ENCODE results near the gene TRIM56. TPM values are rescaled to one million over a fixed set of nuclear protein-coding genes. Genes with fewer than 3 reads are reported as not detected.
"Not testable (repeated sequence)": the region's sequence is repeated elsewhere in the genome, so short reads cannot be mapped to it uniquely, and the experiment has no call there.

Gene TRIM56
- total RNA-seq, 2 donors from 2014 or later, result 16.5 to 23.0 TPM

DNA sequence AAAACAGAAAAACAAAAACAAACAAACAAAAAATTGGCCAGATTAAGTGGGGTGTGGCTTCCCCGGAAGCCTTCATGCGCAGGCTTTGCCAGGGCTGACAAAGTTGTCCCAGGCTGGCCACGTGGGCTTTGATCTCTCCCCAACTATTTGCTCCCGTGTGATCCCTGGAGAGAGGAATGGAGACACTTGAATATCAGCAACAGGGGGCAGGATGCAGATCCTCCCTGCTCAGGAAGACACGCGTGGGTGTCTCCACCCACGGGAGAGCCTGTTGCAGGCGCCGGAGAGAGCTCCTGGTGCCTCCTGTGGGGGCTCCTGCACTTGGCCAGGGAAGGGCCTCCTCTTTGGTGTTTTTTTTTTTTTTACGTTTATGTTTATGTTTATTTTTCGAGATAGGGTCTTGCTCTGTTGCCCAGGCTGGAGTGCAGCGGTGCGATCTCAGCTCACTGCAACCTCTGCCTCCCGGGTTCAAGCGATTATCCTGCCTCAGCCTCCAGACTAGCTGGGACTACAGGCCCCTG, 19.0 kb downstream of the TRIM56 start:
- Mint-ChIP-seq H3K27me3 (ENCODE audit: insufficient read depth) (peaks cover 2% of the 10 kb centered on the region), H3K4me3 (no peak overlapping the region), H3K4me1 (peaks cover 13% of the 10 kb centered on the region), H3K27ac (no peak overlapping the region), H3K36me3 (ENCODE audit: low read depth) (no peaks in the 10 kb centered on the region), H3K9me3 (no peaks in the 10 kb centered on the region)
- H3K9ac ChIP-seq (ENCODE audit: extremely low read depth, low read length, poor library complexity, severe bottlenecking), result no peak overlapping the region
- H3K9me3 ChIP-seq (ENCODE audit: control insufficient read depth, low read length), result no peaks in the 10 kb centered on the region
- no peaks in the 10 kb centered on the region for H3K27me3 ChIP-seq (ENCODE audit: control insufficient read depth, insufficient read depth, low read length, poor library complexity, severe bottlenecking)
- DNase-seq, result no peak
- H3K4me1 ChIP-seq (ENCODE audit: control insufficient read depth, insufficient read depth, low read length), result no peaks in the 10 kb centered on the region
- no peaks in the 10 kb centered on the region for H3K36me3 ChIP-seq (ENCODE audit: control insufficient read depth, insufficient read depth, low read length)
- no peak overlapping the region for H3K27ac ChIP-seq (ENCODE audit: low read depth, low read length)
- 84 to 94% methylated on average over 12 to 15 of the region's 15 CpGs for WGBS, 2 experiments (ENCODE audit: insufficient coverage in 1 of 2, insufficient read length in 1 of 2)
- H3K4me3 ChIP-seq (ENCODE audit: low read length), result no peak overlapping the region
- TF ChIP-seq, protein P1, sequence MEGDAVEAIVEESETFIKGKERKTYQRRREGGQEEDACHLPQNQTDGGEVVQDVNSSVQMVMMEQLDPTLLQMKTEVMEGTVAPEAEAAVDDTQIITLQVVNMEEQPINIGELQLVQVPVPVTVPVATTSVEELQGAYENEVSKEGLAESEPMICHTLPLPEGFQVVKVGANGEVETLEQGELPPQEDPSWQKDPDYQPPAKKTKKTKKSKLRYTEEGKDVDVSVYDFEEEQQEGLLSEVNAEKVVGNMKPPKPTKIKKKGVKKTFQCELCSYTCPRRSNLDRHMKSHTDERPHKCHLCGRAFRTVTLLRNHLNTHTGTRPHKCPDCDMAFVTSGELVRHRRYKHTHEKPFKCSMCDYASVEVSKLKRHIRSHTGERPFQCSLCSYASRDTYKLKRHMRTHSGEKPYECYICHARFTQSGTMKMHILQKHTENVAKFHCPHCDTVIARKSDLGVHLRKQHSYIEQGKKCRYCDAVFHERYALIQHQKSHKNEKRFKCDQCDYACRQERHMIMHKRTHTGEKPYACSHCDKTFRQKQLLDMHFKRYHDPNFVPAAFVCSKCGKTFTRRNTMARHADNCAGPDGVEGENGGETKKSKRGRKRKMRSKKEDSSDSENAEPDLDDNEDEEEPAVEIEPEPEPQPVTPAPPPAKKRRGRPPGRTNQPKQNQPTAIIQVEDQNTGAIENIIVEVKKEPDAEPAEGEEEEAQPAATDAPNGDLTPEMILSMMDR (conservative IDR thresholded peaks at IDR 0.05), result no peak

DNA sequence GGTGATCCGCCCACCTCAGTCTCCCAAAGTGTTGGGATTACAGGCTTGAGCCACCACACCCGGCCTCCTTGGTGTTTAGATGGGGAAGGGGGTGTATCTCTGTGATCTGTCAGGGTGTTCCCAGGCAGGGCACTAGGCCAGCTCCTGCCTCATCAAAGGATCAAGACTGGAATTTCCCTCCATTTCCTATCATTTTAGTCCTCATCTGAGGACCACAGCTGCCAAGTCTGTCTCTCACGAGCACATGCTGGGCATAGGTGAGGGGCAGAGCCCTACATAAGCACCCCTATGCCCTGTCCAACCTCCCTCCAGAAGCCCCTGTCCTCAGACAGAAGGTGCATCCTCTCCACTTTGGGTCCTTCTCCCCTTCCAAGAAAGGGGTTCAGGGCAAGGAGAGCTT, 19.5 kb downstream of the TRIM56 start:
- Mint-ChIP-seq H3K27me3 (ENCODE audit: insufficient read depth) (peaks cover 2% of the 10 kb centered on the region), H3K9me3 (no peaks in the 10 kb centered on the region), H3K36me3 (ENCODE audit: low read depth) (no peaks in the 10 kb centered on the region), H3K4me1 (peaks cover 13% of the 10 kb centered on the region), H3K4me3 (no peak overlapping the region), H3K27ac (no peak overlapping the region)
- Histone ChIP-seq H3K4me3 (ENCODE audit: low read length) (no peak overlapping the region), H3K9ac (ENCODE audit: extremely low read depth, low read length, poor library complexity, severe bottlenecking) (no peak overlapping the region), H3K27me3 (ENCODE audit: control insufficient read depth, insufficient read depth, low read length, poor library complexity, severe bottlenecking) (no peaks in the 10 kb centered on the region), H3K36me3 (ENCODE audit: control insufficient read depth, insufficient read depth, low read length) (no peaks in the 10 kb centered on the region), H3K27ac (ENCODE audit: low read depth, low read length) (no peak overlapping the region), H3K4me1 (ENCODE audit: control insufficient read depth, insufficient read depth, low read length) (no peaks in the 10 kb centered on the region), H3K9me3 (ENCODE audit: control insufficient read depth, low read length) (no peaks in the 10 kb centered on the region)
- 89 to 100% methylated on average over 2 to 3 of the region's 3 CpGs for WGBS, 2 experiments (ENCODE audit: insufficient coverage in 1 of 2, insufficient read length in 1 of 2)
- DNase-seq, result no peak
- TF ChIP-seq, protein P1 (conservative IDR thresholded peaks at IDR 0.05), result no peak

DNA sequence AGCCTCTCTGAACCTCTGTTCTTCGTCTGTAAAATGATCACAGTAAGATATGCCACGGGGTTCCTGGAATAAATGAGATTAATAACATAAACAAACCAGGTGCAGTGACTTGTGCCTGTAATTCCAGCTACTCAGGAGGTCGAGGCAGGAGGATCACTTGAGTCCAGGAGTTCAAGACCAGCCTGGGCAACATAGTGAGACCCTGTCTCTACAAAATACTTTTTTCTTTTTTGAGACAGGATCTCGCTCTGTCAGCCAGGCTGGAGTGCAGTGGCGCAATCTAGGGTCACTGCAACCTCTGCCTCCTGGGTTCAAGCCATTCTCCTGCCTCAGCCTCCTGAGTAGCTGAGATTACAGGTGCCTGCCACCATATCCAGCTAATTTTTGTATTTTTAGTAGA, 20.0 kb downstream of the TRIM56 start:
- not testable (repeated sequence) for DNase-seq
- 84 to 93% methylated on average over 5 of the region's 5 CpGs for WGBS, 2 experiments (ENCODE audit: insufficient coverage in 1 of 2, insufficient read length in 1 of 2)

DNA sequence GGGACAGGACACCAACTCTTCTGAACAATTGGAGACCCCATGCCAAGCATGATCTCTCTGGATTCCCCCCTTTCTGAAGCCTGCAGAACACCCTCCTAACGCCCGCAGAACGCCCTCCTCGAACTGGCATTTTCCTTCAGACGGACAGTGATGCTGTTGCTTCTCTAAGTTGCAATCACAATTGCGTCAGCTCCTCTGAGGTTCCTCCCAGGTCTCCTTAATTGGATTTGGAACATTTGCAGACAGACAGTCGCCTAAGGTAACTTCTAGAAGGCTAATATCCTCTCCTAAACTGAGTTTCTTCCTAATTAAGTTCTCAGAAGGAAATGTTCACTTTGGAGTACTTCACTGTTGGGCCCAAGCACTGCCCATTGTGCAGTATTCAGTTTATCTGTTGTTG, 21.1 kb downstream of the TRIM56 start:
- H3K4me3 ChIP-seq (ENCODE audit: low read length), result no peak overlapping the region
- no peaks in the 10 kb centered on the region for H3K9me3 ChIP-seq (ENCODE audit: control insufficient read depth, low read length)
- TF ChIP-seq, protein P1 (conservative IDR thresholded peaks at IDR 0.05), result no peak
- no peak for DNase-seq
- WGBS, 2 experiments (ENCODE audit: insufficient coverage in 1 of 2, insufficient read length in 1 of 2), result 88 to 92% methylated on average over 7 of the region's 7 CpGs
- Mint-ChIP-seq H3K36me3 (ENCODE audit: low read depth) (no peaks in the 10 kb centered on the region), H3K4me3 (no peak overlapping the region), H3K27me3 (ENCODE audit: insufficient read depth) (peaks cover 2% of the 10 kb centered on the region), H3K27ac (no peak overlapping the region), H3K9me3 (no peaks in the 10 kb centered on the region), H3K4me1 (peaks cover 3% of the 10 kb centered on the region)
- no peaks in the 10 kb centered on the region for H3K36me3 ChIP-seq (ENCODE audit: control insufficient read depth, insufficient read depth, low read length)
- no peaks in the 10 kb centered on the region for H3K27me3 ChIP-seq (ENCODE audit: control insufficient read depth, insufficient read depth, low read length, poor library complexity, severe bottlenecking)
- no peak overlapping the region for H3K9ac ChIP-seq (ENCODE audit: extremely low read depth, low read length, poor library complexity, severe bottlenecking)
- no peak overlapping the region for H3K27ac ChIP-seq (ENCODE audit: low read depth, low read length)
- no peaks in the 10 kb centered on the region for H3K4me1 ChIP-seq (ENCODE audit: control insufficient read depth, insufficient read depth, low read length)

More for the DNA sequence above, 20.0 kb downstream of the TRIM56 start:
- H3K4me1 ChIP-seq (ENCODE audit: control insufficient read depth, insufficient read depth, low read length); H3K9me3 Mint-ChIP-seq; H3K27me3 ChIP-seq (ENCODE audit: control insufficient read depth, insufficient read depth, low read length, poor library complexity, severe bottlenecking); H3K9me3 ChIP-seq (ENCODE audit: control insufficient read depth, low read length); H3K4me3 ChIP-seq (ENCODE audit: low read length); H3K27me3 Mint-ChIP-seq (ENCODE audit: insufficient read depth); H3K4me1 Mint-ChIP-seq; H3K27ac ChIP-seq (ENCODE audit: low read depth, low read length); H3K36me3 ChIP-seq (ENCODE audit: control insufficient read depth, insufficient read depth, low read length); H3K9ac ChIP-seq (ENCODE audit: extremely low read depth, low read length, poor library complexity, severe bottlenecking); H3K27ac Mint-ChIP-seq; H3K4me3 Mint-ChIP-seq; H3K36me3 Mint-ChIP-seq (ENCODE audit: low read depth): not testable (repeated sequence)
